IgD-negative memory B cell (primary cell): ENCODE measurements around the gene ZYX. TPM values are rescaled to one million over a fixed set of nuclear protein-coding genes. Genes with fewer than 3 reads are reported as not detected.
A peak's percentile ranks its signal among the peaks of the same experiment; 100 is the strongest.
"Not testable (repeated sequence)": the region's sequence is repeated elsewhere in the genome, so short reads cannot be mapped to it uniquely, and the experiment has no call there.

Experiments used
- H3K27ac Mint-ChIP-seq, 3 donors: one replicate each; pipeline ENCODE4 v1.8.0; 2020 to 2022; ENCODE audit warnings: mild to moderate bottlenecking in 3 of 3, mixed read lengths in 3 of 3, moderate library complexity in 1 of 3
- H3K27me3 Mint-ChIP-seq: one replicate; pipeline ENCODE4 v1.8.0; 2021; ENCODE audit warnings: mixed read lengths
- H3K36me3 Mint-ChIP-seq: one replicate; pipeline ENCODE4 v1.8.0; 2020; ENCODE audit warnings: mild to moderate bottlenecking, mixed read lengths
- H3K4me1 Mint-ChIP-seq, 3 donors: one replicate each; pipeline ENCODE4 v1.8.0; 2020 to 2022; ENCODE audit warnings: mixed read lengths in 3 of 3, mild to moderate bottlenecking in 1 of 3
- H3K4me3 Mint-ChIP-seq, 4 donors: one replicate each; pipeline ENCODE4 v1.8.0; 2020 to 2022; ENCODE audit warnings: mild to moderate bottlenecking in 4 of 4, mixed read lengths in 4 of 4, moderate library complexity in 3 of 4
- H3K9me3 Mint-ChIP-seq, 3 donors: one replicate each; pipeline ENCODE4 v1.8.0; 2020 to 2021; ENCODE audit warnings: mixed read lengths in 3 of 3, mild to moderate bottlenecking in 1 of 3
- polyA plus RNA-seq: library from polyadenylated mRNA; unstranded; fragments of 300-500 nt; fragmentation: Illumina TruSeq; gene quantifications from one replicate; pipeline ENCODE4 v1.2.3, GENCODE V29; 2021

The ZYX gene
- polyA plus RNA-seq, 1 donor from 2014 or later = 51.3 TPM

- Mint-ChIP-seq H3K36me3 (no peaks in the 10 kb centered on the region), H3K27ac (no peak overlapping the region), H3K4me3 (no peak overlapping the region), H3K4me1 (peaks cover 0 to 6% (median 0%) of the 10 kb centered on the region in 3 donors), H3K9me3 (no peaks in the 10 kb centered on the region), H3K27me3 (no peaks in the 10 kb centered on the region)
These were observed 6.2 kb downstream of the ZYX start for GRCh38 chr7:143387156-143387975.

GRCh38 chr7:143388051-143388450 lies 6.9 kb downstream of the ZYX start:
- Mint-ChIP-seq H3K4me3 (no peak overlapping the region), H3K27me3 (no peaks in the 10 kb centered on the region), H3K27ac (no peak overlapping the region), H3K9me3 (no peaks in the 10 kb centered on the region), H3K36me3 (no peaks in the 10 kb centered on the region), H3K4me1 (peaks cover 0 to 1% (median 0%) of the 10 kb centered on the region in 3 donors)

DNA sequence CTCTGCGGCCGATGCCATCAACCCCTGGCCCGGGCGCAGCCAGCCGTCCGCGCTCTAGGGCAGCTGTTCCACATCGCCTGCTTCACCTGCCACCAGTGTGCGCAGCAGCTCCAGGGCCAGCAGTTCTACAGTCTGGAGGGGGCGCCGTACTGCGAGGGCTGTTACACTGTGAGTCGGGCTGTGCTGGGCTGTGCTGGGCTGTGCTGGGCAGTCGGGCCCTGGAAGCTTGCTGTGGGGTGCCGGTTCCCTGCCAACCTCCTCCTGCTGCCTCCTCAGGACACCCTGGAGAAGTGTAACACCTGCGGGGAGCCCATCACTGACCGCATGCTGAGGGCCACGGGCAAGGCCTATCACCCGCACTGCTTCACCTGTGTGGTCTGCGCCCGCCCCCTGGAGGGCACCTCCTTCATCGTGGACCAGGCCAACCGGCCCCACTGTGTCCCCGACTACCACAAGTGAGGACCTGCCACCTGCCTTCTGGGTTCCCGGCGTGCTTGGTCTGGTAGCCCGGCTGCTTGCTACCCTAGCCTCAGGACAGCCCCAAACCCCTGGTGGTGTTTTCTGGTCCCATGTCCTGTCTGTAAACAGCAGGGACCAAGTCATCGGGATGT lies 7.5 kb downstream of the ZYX start:
- Mint-ChIP-seq H3K9me3 (no peaks in the 10 kb centered on the region), H3K4me3 (no peak overlapping the region), H3K36me3 (no peaks in the 10 kb centered on the region), H3K27me3 (no peaks in the 10 kb centered on the region), H3K4me1 (no peaks in the 10 kb centered on the region), H3K27ac (no peak overlapping the region)

DNA sequence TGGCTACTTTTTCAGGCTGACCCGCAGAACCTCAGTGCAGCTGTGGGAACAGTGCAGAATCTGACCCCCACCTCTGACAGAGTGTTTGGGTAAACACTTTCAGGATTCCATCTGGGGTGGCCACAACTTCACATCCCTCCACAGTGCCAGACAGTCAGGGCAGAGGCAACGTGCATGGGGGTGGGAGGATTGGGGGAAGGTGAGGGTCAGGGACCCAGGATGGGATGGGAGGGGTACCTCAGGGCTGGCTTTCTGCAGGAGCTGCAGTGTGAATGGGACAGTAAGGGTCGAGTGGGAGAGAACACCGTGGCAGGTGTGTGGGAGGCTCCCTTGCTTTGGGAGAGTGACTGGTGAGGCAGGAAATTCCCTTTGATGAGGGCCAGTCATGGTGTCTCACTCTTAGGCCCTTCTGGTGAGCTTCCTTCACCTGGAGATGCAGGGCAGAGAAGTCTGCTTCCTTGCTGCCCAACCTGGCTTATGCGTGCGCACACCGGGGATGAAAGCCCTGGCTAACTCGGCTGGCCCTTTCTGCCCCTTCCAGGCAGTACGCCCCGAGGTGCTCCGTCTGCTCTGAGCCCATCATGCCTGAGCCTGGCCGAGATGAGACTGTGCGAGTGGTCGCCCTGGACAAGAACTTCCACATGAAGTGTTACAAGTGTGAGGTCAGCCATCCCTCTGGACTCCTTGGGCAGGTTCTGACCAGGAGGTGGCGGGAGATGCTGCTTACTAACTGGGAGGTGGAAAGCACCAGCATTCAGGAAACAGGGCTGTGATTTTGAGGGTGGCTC lies 8.4 kb downstream of the ZYX start:
- H3K4me3 Mint-ChIP-seq = no peak overlapping the region
- no peak overlapping the region for H3K27ac Mint-ChIP-seq
- no peaks in the 10 kb centered on the region for H3K27me3 Mint-ChIP-seq
- H3K9me3 Mint-ChIP-seq = no peaks in the 10 kb centered on the region
- no peaks in the 10 kb centered on the region for H3K36me3 Mint-ChIP-seq
- H3K4me1 Mint-ChIP-seq = no peaks in the 10 kb centered on the region

GRCh38 chr7:143390104-143390772 lies 9.1 kb downstream of the ZYX start:
- Mint-ChIP-seq H3K36me3 (no peaks in the 10 kb centered on the region), H3K9me3 (peaks cover 0 to 1% (median 0%) of the 10 kb centered on the region in 3 donors), H3K27ac (no peak overlapping the region), H3K27me3 (no peaks in the 10 kb centered on the region), H3K4me3 (no peak overlapping the region), H3K4me1 (no peaks in the 10 kb centered on the region)

DNA sequence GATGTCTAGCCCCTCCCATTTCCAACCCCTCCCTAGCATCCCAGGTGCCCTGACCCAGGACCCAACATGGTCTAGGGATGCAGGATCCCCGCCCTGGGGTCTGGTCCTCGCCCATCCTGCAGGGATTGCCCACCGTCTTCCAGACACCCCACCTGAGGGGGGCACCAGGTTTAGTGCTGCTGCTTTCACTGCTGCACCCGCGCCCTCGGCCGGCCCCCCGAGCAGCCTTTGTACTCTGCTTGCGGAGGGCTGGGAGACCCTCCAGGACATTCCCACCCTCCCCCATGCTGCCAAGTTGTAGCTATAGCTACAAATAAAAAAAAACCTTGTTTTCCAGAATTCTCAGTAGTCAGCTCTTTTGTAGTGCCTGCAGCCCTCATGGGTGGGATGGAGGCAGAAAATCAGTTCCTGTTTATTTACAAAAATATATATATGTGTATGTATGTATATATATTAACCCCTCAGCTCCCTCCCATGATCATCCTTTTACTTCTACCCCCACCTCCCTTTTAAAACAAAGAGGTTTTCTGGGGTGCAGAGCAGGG lies 9.7 kb downstream of the ZYX start:
- H3K4me1 Mint-ChIP-seq = no peaks in the 10 kb centered on the region
- H3K27ac Mint-ChIP-seq = no peak overlapping the region
- H3K4me3 Mint-ChIP-seq = no peak overlapping the region
- H3K36me3 Mint-ChIP-seq = no peaks in the 10 kb centered on the region
- no peaks in the 10 kb centered on the region for H3K27me3 Mint-ChIP-seq
- peaks cover 0 to 1% (median 0%) of the 10 kb centered on the region in 3 donors for H3K9me3 Mint-ChIP-seq

GRCh38 chr7:143391462-143392404 lies 10.6 kb downstream of the ZYX start:
- Mint-ChIP-seq H3K27me3 (no peaks in the 10 kb centered on the region), H3K36me3 (no peaks in the 10 kb centered on the region), H3K4me3 (no peak overlapping the region), H3K9me3 (peaks cover 0 to 1% (median 0%) of the 10 kb centered on the region in 3 donors), H3K4me1 (no peaks in the 10 kb centered on the region), H3K27ac (no peak overlapping the region)

GRCh38 chr7:143392427-143392826 lies 11.3 kb downstream of the ZYX start:
- not testable (repeated sequence) for H3K27ac Mint-ChIP-seq, H3K36me3 Mint-ChIP-seq, H3K4me3 Mint-ChIP-seq, H3K4me1 Mint-ChIP-seq, H3K9me3 Mint-ChIP-seq, H3K27me3 Mint-ChIP-seq

GRCh38 chr7:143392875-143393266 lies 11.7 kb downstream of the ZYX start:
- no peak overlapping the region for H3K27ac Mint-ChIP-seq
- H3K4me1 Mint-ChIP-seq = peaks cover 0 to 2% (median 0%) of the 10 kb centered on the region in 3 donors
- H3K27me3 Mint-ChIP-seq = no peaks in the 10 kb centered on the region
- H3K4me3 Mint-ChIP-seq = no peak overlapping the region
- H3K9me3 Mint-ChIP-seq = peaks cover 0 to 1% (median 0%) of the 10 kb centered on the region in 3 donors
- H3K36me3 Mint-ChIP-seq = no peaks in the 10 kb centered on the region

- H3K4me1 Mint-ChIP-seq = peaks cover 0 to 2% (median 0%) of the 10 kb centered on the region in 3 donors
- peaks cover 0 to 1% (median 0%) of the 10 kb centered on the region in 3 donors for H3K9me3 Mint-ChIP-seq
- no peak overlapping the region for H3K27ac Mint-ChIP-seq
- H3K27me3 Mint-ChIP-seq = no peaks in the 10 kb centered on the region
- no peak overlapping the region for H3K4me3 Mint-ChIP-seq
- no peaks in the 10 kb centered on the region for H3K36me3 Mint-ChIP-seq
These were observed 12.3 kb downstream of the ZYX start for GRCh38 chr7:143393267-143394041.

- H3K9me3 Mint-ChIP-seq = peaks cover 0 to 1% (median 0%) of the 10 kb centered on the region in 3 donors
- no peaks in the 10 kb centered on the region for H3K27me3 Mint-ChIP-seq
- H3K4me1 Mint-ChIP-seq = peaks cover 0 to 2% (median 0%) of the 10 kb centered on the region in 3 donors
- H3K4me3 Mint-ChIP-seq = no peak overlapping the region
- no peaks in the 10 kb centered on the region for H3K36me3 Mint-ChIP-seq
- H3K27ac Mint-ChIP-seq = no peak overlapping the region
These were observed 12.9 kb downstream of the ZYX start for GRCh38 chr7:143394068-143394467.

DNA sequence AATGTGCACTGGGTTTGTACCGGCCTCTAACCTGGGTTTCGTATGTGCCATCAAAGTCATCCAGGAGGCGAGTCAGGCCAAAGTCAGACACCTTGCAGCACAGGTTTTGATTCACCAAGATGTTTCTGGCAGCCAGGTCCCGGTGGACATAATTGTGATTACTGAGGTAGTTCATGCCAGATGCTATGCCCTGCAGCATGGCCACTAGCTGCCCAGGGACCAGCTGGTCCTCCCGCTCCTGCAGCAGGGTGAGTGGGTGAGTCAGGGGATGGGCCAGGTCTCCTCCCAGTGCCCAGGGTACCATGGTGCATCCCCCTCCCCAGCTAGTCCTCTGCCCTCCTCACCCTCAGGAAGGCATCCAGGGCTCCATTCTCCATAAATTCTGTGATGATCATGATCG lies 13.6 kb downstream of the ZYX start:
- no peak overlapping the region for H3K4me3 Mint-ChIP-seq

More for the DNA sequence above, 13.6 kb downstream of the ZYX start:
- Mint-ChIP-seq H3K27ac (peak overlapping the region in 1 of 3 donors; percentile 77), H3K27me3 (no peaks in the 10 kb centered on the region), H3K9me3 (peaks cover 0 to 1% (median 0%) of the 10 kb centered on the region in 3 donors), H3K4me1 (peaks cover 0 to 2% (median 0%) of the 10 kb centered on the region in 3 donors), H3K36me3 (no peaks in the 10 kb centered on the region)
